Epidermal melanocyte (primary cell): ENCODE data around the gene FGF14.
"Not testable (repeated sequence)": the region's sequence is repeated elsewhere in the genome, so short reads cannot be mapped to it uniquely, and the experiment has no call there.

Experiments
- DNase-seq: peaks from one replicate; pipeline ENCODE4 v3.0.0; 2011; ENCODE audit warnings: low spot score; ENCODE audit not compliant: insufficient read length

The FGF14 gene

GRCh38 chr13:102136735-102137296, 265.0 kb downstream of the FGF14 start:
- no peak for DNase-seq

- no peak for DNase-seq
Measured at GRCh38 chr13:102132777-102133295, 269.0 kb downstream of the FGF14 start.

GRCh38 chr13:102131246-102131645, 270.6 kb downstream of the FGF14 start:
- no peak for DNase-seq

- no peak for DNase-seq
Measured at GRCh38 chr13:102128216-102128810, 273.5 kb downstream of the FGF14 start.

- DNase-seq: no peak
Measured at GRCh38 chr13:102127153-102127552, 274.7 kb downstream of the FGF14 start.

GRCh38 chr13:102122147-102122546, 279.7 kb downstream of the FGF14 start:
- DNase-seq: no peak

- DNase-seq: no peak
Measured at GRCh38 chr13:102117175-102117831, 284.5 kb downstream of the FGF14 start.

GRCh38 chr13:102103469-102103868, 298.4 kb downstream of the FGF14 start:
- DNase-seq: no peak

GRCh38 chr13:102100234-102100633, 301.6 kb downstream of the FGF14 start:
- no peak for DNase-seq

- no peak for DNase-seq
Measured at GRCh38 chr13:102097708-102098107, 304.1 kb downstream of the FGF14 start.

GRCh38 chr13:102093288-102093687, 308.6 kb downstream of the FGF14 start:
- DNase-seq: not testable (repeated sequence)

- no peak for DNase-seq
Measured at GRCh38 chr13:102091231-102091630, 310.6 kb downstream of the FGF14 start.

GRCh38 chr13:102090532-102090931, 311.3 kb downstream of the FGF14 start:
- no peak for DNase-seq

- no peak for DNase-seq
Measured at GRCh38 chr13:102089722-102090121, 312.1 kb downstream of the FGF14 start.

- DNase-seq: no peak
Measured at GRCh38 chr13:102089177-102089576, 312.7 kb downstream of the FGF14 start.

GRCh38 chr13:102073251-102073650, 328.6 kb downstream of the FGF14 start:
- DNase-seq: no peak

- no peak for DNase-seq
Measured at GRCh38 chr13:102071711-102072110, 330.1 kb downstream of the FGF14 start.

GRCh38 chr13:102068323-102068722, 333.5 kb downstream of the FGF14 start:
- not testable (repeated sequence) for DNase-seq

GRCh38 chr13:102055090-102055779, 346.6 kb downstream of the FGF14 start:
- no peak for DNase-seq

- DNase-seq: no peak
Measured at GRCh38 chr13:102049853-102050252, 352.0 kb downstream of the FGF14 start.

GRCh38 chr13:102045731-102046130, 356.1 kb downstream of the FGF14 start:
- no peak for DNase-seq

- DNase-seq: no peak
Measured at GRCh38 chr13:102042746-102043145, 359.1 kb downstream of the FGF14 start.
